Osteocyte (in vitro differentiated cells): ENCODE measurements around the gene KRTAP5-2. TPM values are rescaled to one million over a fixed set of nuclear protein-coding genes. Genes with fewer than 3 reads are reported as not detected.
"Not testable (repeated sequence)": the region's sequence is repeated elsewhere in the genome, so short reads cannot be mapped to it uniquely, and the experiment has no call there.

ENCODE experiments used
- DNase-seq: peaks from one replicate; pipeline ENCODE4 v3.0.0; 2021; ENCODE audit warnings: mixed read lengths; ENCODE audit not compliant: unreplicated experiment; ENCODE audit errors: extremely low spot score
- H3K27ac Mint-ChIP-seq: one replicate; pipeline ENCODE4 v1.8.0; 2021; ENCODE audit warnings: mild to moderate bottlenecking, mixed read lengths; ENCODE audit not compliant: unreplicated experiment
- H3K27me3 Mint-ChIP-seq: one replicate; pipeline ENCODE4 v1.8.0; 2021; ENCODE audit warnings: mixed read lengths; ENCODE audit not compliant: unreplicated experiment
- H3K36me3 Mint-ChIP-seq: one replicate; pipeline ENCODE4 v1.8.0; 2021; ENCODE audit warnings: mixed read lengths; ENCODE audit not compliant: unreplicated experiment
- H3K4me1 Mint-ChIP-seq: one replicate; pipeline ENCODE4 v1.8.0; 2021; ENCODE audit warnings: mixed read lengths; ENCODE audit not compliant: unreplicated experiment
- H3K4me3 Mint-ChIP-seq: one replicate; pipeline ENCODE4 v1.8.0; 2021; ENCODE audit warnings: mild to moderate bottlenecking, moderate library complexity, mixed read lengths; ENCODE audit not compliant: unreplicated experiment
- H3K9me3 Mint-ChIP-seq: one replicate; pipeline ENCODE4 v1.8.0; 2021; ENCODE audit warnings: mixed read lengths; ENCODE audit not compliant: unreplicated experiment
- total RNA-seq: library from RNA; stranded (reverse); gene quantifications from 2 replicates; pipeline ENCODE4 v1.2.1, GENCODE V29; 2021
- TF ChIP-seq, protein P1 (sequence below): fragments of 200-600 bp; sonication (generic); IDR thresholded peaks from 2 replicates; pipeline ENCODE4 v1.5.0; 2021; ENCODE audit warnings: antibody characterized with exemption, mild to moderate bottlenecking, moderate library complexity

The KRTAP5-2 gene
- total RNA-seq, 1 donor from 2014 or later = not detected

DNA sequence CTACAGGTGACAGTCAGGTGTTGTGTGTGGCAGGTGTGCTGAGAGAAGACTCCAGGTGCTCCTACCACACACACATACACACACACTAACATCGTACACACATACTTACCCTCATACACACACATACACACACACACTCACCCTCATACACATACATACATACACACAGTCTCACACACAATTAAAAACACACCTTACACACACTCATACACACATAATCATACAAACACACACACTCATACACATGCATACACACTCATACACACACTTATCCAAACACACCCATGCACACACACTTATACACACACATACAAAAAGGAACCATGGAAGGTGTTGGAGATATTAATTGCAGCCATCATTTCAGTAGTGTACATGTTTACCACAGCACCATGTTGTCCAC, 5.5 kb upstream of the KRTAP5-2 start:
- Mint-ChIP-seq H3K36me3 (no peaks in the 10 kb centered on the region), H3K4me3 (no peak overlapping the region), H3K9me3 (no peaks in the 10 kb centered on the region), H3K27me3 (peaks cover 71% of the 10 kb centered on the region), H3K27ac (no peak overlapping the region), H3K4me1 (no peaks in the 10 kb centered on the region)
- DNase-seq = no peak
- TF ChIP-seq, protein P1, sequence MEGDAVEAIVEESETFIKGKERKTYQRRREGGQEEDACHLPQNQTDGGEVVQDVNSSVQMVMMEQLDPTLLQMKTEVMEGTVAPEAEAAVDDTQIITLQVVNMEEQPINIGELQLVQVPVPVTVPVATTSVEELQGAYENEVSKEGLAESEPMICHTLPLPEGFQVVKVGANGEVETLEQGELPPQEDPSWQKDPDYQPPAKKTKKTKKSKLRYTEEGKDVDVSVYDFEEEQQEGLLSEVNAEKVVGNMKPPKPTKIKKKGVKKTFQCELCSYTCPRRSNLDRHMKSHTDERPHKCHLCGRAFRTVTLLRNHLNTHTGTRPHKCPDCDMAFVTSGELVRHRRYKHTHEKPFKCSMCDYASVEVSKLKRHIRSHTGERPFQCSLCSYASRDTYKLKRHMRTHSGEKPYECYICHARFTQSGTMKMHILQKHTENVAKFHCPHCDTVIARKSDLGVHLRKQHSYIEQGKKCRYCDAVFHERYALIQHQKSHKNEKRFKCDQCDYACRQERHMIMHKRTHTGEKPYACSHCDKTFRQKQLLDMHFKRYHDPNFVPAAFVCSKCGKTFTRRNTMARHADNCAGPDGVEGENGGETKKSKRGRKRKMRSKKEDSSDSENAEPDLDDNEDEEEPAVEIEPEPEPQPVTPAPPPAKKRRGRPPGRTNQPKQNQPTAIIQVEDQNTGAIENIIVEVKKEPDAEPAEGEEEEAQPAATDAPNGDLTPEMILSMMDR = no peak

DNA sequence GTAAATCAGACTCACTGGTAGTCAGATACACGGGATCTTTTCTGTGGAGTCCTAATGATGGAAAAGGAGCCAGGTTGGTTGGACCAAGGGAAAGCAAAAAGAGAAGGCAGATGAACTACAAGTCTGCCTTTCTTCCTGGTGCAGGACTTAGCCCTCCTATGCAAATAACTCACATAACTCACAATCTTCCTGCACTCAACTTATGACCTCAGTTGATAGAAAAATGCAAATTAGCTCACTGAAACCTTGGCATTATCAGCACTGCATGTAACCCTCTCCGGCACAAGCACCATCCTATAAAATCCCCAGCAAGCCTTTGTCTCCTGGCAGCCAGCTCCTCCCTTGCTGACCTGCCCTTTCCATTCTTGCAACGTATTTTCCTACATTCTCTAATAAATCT, 3.6 kb upstream of the KRTAP5-2 start:
- not testable (repeated sequence) for H3K27ac Mint-ChIP-seq, H3K9me3 Mint-ChIP-seq, H3K4me3 Mint-ChIP-seq, H3K36me3 Mint-ChIP-seq, H3K4me1 Mint-ChIP-seq, DNase-seq
- H3K27me3 Mint-ChIP-seq = peaks cover 71% of the 10 kb centered on the region

DNA sequence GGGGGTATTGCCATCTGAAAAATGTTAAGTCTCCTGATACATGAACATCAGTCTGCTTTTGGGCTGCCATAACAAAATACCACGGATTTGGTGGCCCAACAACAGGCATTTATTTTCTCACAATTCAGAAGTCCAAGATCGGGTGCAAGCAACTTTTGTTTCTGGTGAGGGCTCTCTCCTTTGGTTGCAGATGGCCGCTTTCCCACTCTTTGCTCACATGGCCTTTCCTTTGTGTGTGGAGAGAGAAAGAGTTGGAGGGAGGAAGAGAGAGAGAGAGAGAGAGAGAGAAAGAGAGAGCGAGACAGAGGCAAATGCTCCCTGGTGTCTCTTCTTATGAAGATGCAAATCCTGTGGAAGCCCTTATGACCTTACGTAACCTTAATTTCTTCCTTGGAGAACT, 2.5 kb upstream of the KRTAP5-2 start:
- no peak for DNase-seq
- TF ChIP-seq, protein P1 = no peak
- no peaks in the 10 kb centered on the region for H3K36me3 Mint-ChIP-seq
- no peak overlapping the region for H3K27ac Mint-ChIP-seq
- H3K4me1 Mint-ChIP-seq = no peaks in the 10 kb centered on the region
- H3K27me3 Mint-ChIP-seq = peaks cover 72% of the 10 kb centered on the region
- no peak overlapping the region for H3K4me3 Mint-ChIP-seq
- no peaks in the 10 kb centered on the region for H3K9me3 Mint-ChIP-seq

DNA sequence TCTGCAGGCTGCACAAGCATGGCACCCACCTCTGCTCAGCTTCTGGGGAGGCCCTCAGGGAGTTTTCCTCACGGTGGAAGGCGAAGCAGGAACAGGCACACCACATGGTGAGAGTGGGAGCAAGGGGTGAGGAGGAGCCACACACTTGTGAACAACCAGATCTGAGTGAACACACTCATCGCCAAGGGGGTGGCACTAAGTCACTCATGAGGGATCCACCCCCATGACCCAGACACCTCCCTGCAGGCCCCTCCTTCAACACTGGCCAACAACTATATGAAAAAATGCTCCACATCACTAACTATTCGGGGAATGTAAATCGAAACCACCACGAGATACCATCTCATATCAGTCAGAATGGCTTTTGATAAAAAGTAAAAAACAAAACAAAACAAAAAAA, 722 bp upstream of the KRTAP5-2 start:
- H3K4me3 Mint-ChIP-seq = no peak overlapping the region
- no peaks in the 10 kb centered on the region for H3K9me3 Mint-ChIP-seq
- no peak for DNase-seq
- no peak overlapping the region for H3K27ac Mint-ChIP-seq
- peaks cover 87% of the 10 kb centered on the region for H3K27me3 Mint-ChIP-seq
- H3K36me3 Mint-ChIP-seq = no peaks in the 10 kb centered on the region
- TF ChIP-seq, protein P1 = no peak
- H3K4me1 Mint-ChIP-seq = no peaks in the 10 kb centered on the region

DNA sequence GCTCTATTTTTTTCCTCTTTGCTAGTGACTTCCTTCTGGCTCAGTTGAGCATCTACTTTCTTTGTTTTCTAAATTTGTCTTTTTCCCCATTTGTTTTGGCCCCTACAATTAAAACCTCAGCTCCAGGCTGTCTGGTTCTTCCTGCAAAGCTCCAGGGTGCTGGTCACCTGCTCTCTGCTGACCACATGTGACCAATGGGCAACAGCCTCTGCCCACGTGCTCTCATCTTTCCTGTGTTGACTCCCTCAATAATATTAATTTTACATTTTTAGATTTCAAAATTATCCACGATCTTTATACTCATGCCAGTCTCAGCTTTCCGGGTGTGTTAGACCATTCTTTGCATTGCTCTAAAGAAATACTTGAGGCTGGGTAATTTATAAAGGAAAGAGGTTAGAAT, 312 bp upstream of the KRTAP5-2 start:
- not testable (repeated sequence) for H3K27ac Mint-ChIP-seq, H3K36me3 Mint-ChIP-seq, H3K4me1 Mint-ChIP-seq, DNase-seq, H3K4me3 Mint-ChIP-seq, H3K9me3 Mint-ChIP-seq
- peaks cover 88% of the 10 kb centered on the region for H3K27me3 Mint-ChIP-seq

DNA sequence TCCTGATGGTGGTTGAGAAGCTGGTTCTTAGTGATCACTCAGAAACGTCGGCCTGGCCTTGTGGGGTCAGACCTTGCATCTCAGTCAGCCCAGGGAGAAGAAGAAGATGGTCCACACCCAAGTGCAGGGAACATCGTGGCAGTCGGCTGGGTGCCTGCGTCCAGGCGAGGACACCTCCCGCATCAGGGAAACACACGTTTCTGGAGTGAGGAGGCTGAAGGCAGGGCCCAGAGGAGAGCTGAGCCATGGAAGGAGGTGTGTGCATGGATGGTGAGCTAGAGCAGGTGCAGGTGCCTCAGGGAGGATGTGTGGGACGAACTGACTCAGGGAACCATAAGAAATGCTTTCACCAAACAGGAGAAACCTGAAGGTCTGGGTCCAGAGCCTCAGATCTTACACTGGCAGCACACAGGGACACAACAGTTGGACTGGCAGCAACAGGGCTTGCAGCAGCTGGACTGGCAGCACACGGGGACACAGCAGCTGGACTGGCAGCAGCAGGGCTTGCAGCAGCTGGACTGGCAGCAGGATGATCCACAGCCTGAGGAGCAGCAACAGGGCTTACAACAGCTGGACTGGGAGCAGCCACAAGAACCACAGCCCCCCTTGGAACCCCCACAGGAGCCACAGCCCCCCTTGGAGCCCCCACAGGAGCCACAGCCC, 632 bp downstream of the KRTAP5-2 start:
- TF ChIP-seq, protein P1 = no peak
- Mint-ChIP-seq H3K36me3 (no peaks in the 10 kb centered on the region), H3K9me3 (no peaks in the 10 kb centered on the region), H3K27ac (no peak overlapping the region), H3K4me1 (no peaks in the 10 kb centered on the region), H3K27me3 (peaks cover 90% of the 10 kb centered on the region), H3K4me3 (no peak overlapping the region)
- no peak for DNase-seq

DNA sequence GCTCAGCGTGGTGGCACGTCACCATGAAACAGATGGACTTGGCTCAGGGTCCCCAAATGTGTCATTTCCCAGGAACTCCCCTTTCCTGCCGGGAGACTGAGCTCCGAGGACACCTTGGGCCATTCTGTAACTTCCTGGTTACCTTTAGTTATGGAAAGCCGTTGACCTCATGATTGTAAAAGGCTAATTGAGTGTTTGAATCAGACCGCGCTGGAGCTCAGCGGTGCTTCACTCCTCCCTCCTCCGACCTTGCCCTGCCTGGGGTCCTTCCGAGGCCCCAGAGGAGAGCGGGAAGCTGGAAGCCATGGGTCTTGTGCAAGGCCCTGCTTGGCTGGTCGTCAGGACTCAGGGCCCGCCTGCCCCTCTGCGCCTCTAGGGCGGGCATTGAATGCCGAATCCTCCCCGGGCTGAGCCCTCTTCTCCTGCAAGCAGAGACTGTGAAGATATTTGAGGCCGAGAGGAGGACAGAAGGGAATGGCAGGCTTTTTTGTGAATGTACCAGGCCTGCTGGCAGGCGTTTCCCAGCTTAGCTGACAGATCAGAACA, 1.4 kb downstream of the KRTAP5-2 start:
- H3K9me3 Mint-ChIP-seq, H3K4me3 Mint-ChIP-seq, DNase-seq, H3K4me1 Mint-ChIP-seq, H3K27ac Mint-ChIP-seq, H3K36me3 Mint-ChIP-seq: not testable (repeated sequence)
- peaks cover 89% of the 10 kb centered on the region for H3K27me3 Mint-ChIP-seq

DNA sequence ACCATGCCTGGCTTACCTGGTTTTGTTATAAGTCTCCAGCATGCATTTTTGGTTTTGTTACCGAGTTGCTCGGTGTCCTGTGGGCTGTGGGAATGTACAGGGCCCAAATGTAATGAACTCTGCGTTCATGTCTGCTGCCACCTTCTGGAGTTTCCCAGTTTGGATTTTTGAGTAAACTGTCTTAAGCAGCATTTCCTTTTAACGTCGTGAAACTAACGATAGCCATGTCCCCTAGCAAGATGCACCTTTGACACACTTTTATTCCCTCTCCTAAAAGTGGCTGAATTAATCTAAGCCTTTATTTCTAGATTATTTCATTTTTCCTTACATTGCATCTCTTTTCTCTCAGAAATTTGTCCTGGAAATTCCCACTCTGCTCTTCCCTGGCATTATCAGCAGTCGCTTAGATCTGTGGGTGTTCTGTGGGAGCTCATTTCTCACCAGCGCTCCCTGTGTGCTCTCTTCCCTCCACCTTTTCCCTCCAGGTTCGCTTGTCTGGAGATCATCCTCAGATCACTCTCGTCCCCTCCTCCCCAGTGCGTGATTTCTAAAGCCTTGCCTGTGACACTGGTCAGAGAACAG, 2.0 kb downstream of the KRTAP5-2 start:
- H3K27me3 Mint-ChIP-seq = peaks cover 88% of the 10 kb centered on the region
- not testable (repeated sequence) for DNase-seq, H3K9me3 Mint-ChIP-seq, H3K4me1 Mint-ChIP-seq, H3K27ac Mint-ChIP-seq, H3K36me3 Mint-ChIP-seq, H3K4me3 Mint-ChIP-seq
